Panc1 (cell line): ENCODE measurements around the gene IPO5. TPM values are rescaled to one million over a fixed set of nuclear protein-coding genes. Genes with fewer than 3 reads are reported as not detected.

Source experiments
- ATAC-seq: fragments of 200-7000 bp; cut with Tn5 transposase; 2 replicates; pipeline ENCODE4 v1.9.1; 2020; ENCODE audit warnings: mild to moderate bottlenecking, moderate library complexity
- Bru-seq: library from RNA; stranded (reverse); fragments of 400-500 nt; gene quantifications from one replicate; lab custom pipeline; 2021; lab: Mats Ljungman, UMichigan
- BruChase-seq, 2 experiments: library from RNA; stranded (reverse); fragments of 400-500 nt; gene quantifications; one replicate each; lab custom pipeline; 2021; lab: Mats Ljungman, UMichigan
- BruUV-seq: library from RNA; stranded (reverse); fragments of 400-500 nt; replicated peaks from 2 replicates; lab custom pipeline; 2021; lab: Mats Ljungman, UMichigan
- CTCF ChIA-PET: fragments of 300-600 bp; sonication (Branson Sonifier 250); formaldehyde crosslinking; loops from one replicate; lab custom pipeline; 2022; ENCODE audit warnings: antibody characterized with exemption; lab: Charles Lee
- POLR2A ChIA-PET: fragments of 300-600 bp; sonication (Branson Sonifier 250); formaldehyde crosslinking; loops from one replicate; lab custom pipeline; 2022; ENCODE audit warnings: antibody characterized with exemption; lab: Charles Lee
- DNase-seq: peaks from one replicate; pipeline ENCODE4 v3.0.0-alpha.2; 2010; ENCODE audit warnings: low read depth, low spot score
- H3K27ac ChIP-seq: 2 replicates; pipeline ENCODE4 v1.5.1; 2011; ENCODE audit warnings: mild to moderate bottlenecking, low read length, inconsistent platforms
- H3K27me3 ChIP-seq: fragments of 200-500 bp; sonication (Bioruptor generic); 2 replicates; pipeline ENCODE4 v1.6.0; 2014; ENCODE audit warnings: low read length, inconsistent platforms; ENCODE audit not compliant: control insufficient read depth, insufficient read depth
- H3K36me3 ChIP-seq: fragments of 200-500 bp; sonication (Bioruptor generic); 2 replicates; pipeline ENCODE4 v1.5.1; 2014; ENCODE audit warnings: inconsistent platforms, mild to moderate bottlenecking, low read length, moderate library complexity; ENCODE audit not compliant: control insufficient read depth, insufficient read depth
- H3K4me1 ChIP-seq: 2 replicates; pipeline ENCODE4 v1.5.1; 2011; ENCODE audit warnings: inconsistent platforms, mild to moderate bottlenecking, low read length, moderate library complexity; ENCODE audit not compliant: control insufficient read depth, insufficient read depth
- H3K4me3 ChIP-seq, 2 experiments: 2 replicates each; pipeline ENCODE4 v1.5.1; 2011 to 2012; ENCODE audit warnings: low read depth in 2 of 2, low read length in 2 of 2, mild to moderate bottlenecking in 2 of 2, inconsistent platforms in 1 of 2, moderate library complexity in 1 of 2
- H3K9me3 ChIP-seq: fragments of 200-500 bp; sonication (Bioruptor generic); 2 replicates; pipeline ENCODE4 v1.5.1; 2014; ENCODE audit warnings: low read depth, mild to moderate bottlenecking, inconsistent platforms, low read length, moderate library complexity; ENCODE audit not compliant: control insufficient read depth, insufficient read depth
- POLR2AphosphoS5 ChIP-seq: IDR thresholded peaks from 2 replicates; pipeline ENCODE4 v1.6.1; 2012; ENCODE audit warnings: mild to moderate bottlenecking, low read depth, low read length, moderate library complexity
- SIN3A ChIP-seq: IDR thresholded peaks from 2 replicates; pipeline ENCODE4 v1.6.1; 2012; ENCODE audit warnings: low read depth, mild to moderate bottlenecking, low read length, moderate library complexity, borderline replicate concordance; ENCODE audit not compliant: insufficient read depth
- TCF7L2 ChIP-seq: IDR thresholded peaks from 2 replicates; pipeline ENCODE4 v1.6.1; 2011; ENCODE audit warnings: mild to moderate bottlenecking, low read depth, low read length, inconsistent platforms
- in situ Hi-C: cut with HindIII; loops from 2 replicates; pipeline ENCODE4 v1.10.0; 2016; ENCODE audit warnings: low sequenced_read_pairs, low pct_unique_long_range_greater_than_20kb
- intact Hi-C: fragments of 100-400 bp; cut with micrococcal nuclease; formaldehyde crosslinking; loops from one replicate; pipeline ENCODE4 v1.10.0; 2022; ENCODE audit not compliant: unreplicated experiment
- long read RNA-seq: library from polyadenylated mRNA; unstranded; transcript quantifications from one replicate; pipeline ENCODE4 v2.0.0, GENCODE V29; 2021; ENCODE audit not compliant: unreplicated experiment
- polyA plus RNA-seq: library from polyadenylated mRNA; unstranded; fragments of >200 nt; gene quantifications from one replicate; pipeline ENCODE4 v1.2.1, GENCODE V29; 2012; ENCODE audit warnings: missing spikeins; ENCODE audit not compliant: insufficient read length
- total RNA-seq: library from RNA; stranded (reverse); gene quantifications from one replicate; pipeline ENCODE4 v1.2.1, GENCODE V29; 2021; ENCODE audit not compliant: unreplicated experiment
- TF ChIP-seq, protein P1 (sequence below), 2 experiments: IDR thresholded peaks; 2 replicates each; pipeline ENCODE4 v1.6.1; 2011 to 2012; ENCODE audit warnings: low read depth in 2 of 2, control low read depth in 1 of 2, low read length in 1 of 2, mild to moderate bottlenecking in 1 of 2, moderate library complexity in 1 of 2; ENCODE audit not compliant: insufficient read depth in 1 of 2
- TF ChIP-seq, protein P2 (sequence below): fragments of 450-650 bp; IDR thresholded peaks from 2 replicates; pipeline ENCODE4 v1.5.1; 2017; ENCODE audit warnings: mild to moderate bottlenecking

The IPO5 gene
- total RNA-seq (122 TPM), Bru-seq, nascent RNA (percentile 81 among the genes with signal in this experiment), BruChase-seq, experiment 1, labeled RNA remaining after a 2-hour chase (percentile 84 among the genes with signal in this experiment), BruChase-seq, experiment 2, labeled RNA remaining after a 6-hour chase (percentile 92 among the genes with signal in this experiment)
- polyA plus RNA-seq: 57.6 TPM
- long read RNA-seq, transcript IPO5-222 (26 exons, 3,419 nt): major isoform, 97 of 171 reads
- long read RNA-seq, partial matches to known transcripts: 59 of 171 reads
- long read RNA-seq, other reads (novel, unspliced or antisense): 14 of 171 reads

DNA sequence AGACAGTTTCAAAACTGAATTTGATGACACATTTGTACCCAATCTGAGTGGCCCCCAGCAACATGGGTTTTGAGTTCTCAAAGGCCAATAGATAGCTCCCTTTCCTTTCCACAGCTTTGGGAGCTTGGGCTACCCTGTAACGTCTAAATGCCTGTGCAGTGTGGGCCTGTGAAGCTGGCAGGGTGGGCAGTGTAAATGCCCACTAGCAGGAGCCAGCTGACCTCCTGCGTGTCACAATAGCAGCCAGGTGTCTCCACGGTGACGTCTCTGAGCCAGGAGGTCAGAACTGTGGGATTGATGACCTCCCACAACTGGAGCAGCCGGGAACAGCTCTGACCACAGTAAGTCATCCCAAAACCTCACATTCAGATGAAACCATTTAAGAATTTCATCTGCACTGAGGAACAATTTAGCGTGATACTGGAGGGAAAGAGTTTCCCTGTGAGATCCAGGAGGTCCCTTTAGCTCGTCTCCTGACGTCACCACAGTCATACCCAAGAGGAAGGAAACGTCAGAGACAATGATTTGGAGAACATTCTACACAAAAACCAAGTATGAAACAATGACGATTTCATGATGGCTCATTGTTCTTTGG, at the start of gene IPO5:
Gene IPO5 (plus strand): TSS at position 300 of the 595 bp plus-strand sequence. CDS start 23,022 bp downstream, outside the sequence.
- in situ Hi-C loops (no loop called here), intact Hi-C loops (no loop called here)
- DNase-seq (no peak), ATAC-seq (no peak)
- Histone ChIP-seq H3K27me3 (no peaks in the 10 kb centered on the region), H3K4me3 (no peak within 1 kb of the TSS), H3K27ac (no peak within 1 kb of the TSS), H3K36me3 (no peaks in the 10 kb centered on the region), H3K4me1 (no peaks in the 10 kb centered on the region), H3K9me3 (no peaks in the 10 kb centered on the region)
- TF ChIP-seq POLR2AphosphoS5: no peak
- no peak for TF ChIP-seq SIN3A
- TF ChIP-seq TCF7L2: no peak
- TF ChIP-seq, protein P1, sequence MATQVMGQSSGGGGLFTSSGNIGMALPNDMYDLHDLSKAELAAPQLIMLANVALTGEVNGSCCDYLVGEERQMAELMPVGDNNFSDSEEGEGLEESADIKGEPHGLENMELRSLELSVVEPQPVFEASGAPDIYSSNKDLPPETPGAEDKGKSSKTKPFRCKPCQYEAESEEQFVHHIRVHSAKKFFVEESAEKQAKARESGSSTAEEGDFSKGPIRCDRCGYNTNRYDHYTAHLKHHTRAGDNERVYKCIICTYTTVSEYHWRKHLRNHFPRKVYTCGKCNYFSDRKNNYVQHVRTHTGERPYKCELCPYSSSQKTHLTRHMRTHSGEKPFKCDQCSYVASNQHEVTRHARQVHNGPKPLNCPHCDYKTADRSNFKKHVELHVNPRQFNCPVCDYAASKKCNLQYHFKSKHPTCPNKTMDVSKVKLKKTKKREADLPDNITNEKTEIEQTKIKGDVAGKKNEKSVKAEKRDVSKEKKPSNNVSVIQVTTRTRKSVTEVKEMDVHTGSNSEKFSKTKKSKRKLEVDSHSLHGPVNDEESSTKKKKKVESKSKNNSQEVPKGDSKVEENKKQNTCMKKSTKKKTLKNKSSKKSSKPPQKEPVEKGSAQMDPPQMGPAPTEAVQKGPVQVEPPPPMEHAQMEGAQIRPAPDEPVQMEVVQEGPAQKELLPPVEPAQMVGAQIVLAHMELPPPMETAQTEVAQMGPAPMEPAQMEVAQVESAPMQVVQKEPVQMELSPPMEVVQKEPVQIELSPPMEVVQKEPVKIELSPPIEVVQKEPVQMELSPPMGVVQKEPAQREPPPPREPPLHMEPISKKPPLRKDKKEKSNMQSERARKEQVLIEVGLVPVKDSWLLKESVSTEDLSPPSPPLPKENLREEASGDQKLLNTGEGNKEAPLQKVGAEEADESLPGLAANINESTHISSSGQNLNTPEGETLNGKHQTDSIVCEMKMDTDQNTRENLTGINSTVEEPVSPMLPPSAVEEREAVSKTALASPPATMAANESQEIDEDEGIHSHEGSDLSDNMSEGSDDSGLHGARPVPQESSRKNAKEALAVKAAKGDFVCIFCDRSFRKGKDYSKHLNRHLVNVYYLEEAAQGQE (IDR thresholded peaks at IDR 0.05; ENCODE audit: insufficient read depth in 1 of 2, low read depth in 2 of 2, low read length in 1 of 2): no peak
- TF ChIP-seq, protein P2, sequence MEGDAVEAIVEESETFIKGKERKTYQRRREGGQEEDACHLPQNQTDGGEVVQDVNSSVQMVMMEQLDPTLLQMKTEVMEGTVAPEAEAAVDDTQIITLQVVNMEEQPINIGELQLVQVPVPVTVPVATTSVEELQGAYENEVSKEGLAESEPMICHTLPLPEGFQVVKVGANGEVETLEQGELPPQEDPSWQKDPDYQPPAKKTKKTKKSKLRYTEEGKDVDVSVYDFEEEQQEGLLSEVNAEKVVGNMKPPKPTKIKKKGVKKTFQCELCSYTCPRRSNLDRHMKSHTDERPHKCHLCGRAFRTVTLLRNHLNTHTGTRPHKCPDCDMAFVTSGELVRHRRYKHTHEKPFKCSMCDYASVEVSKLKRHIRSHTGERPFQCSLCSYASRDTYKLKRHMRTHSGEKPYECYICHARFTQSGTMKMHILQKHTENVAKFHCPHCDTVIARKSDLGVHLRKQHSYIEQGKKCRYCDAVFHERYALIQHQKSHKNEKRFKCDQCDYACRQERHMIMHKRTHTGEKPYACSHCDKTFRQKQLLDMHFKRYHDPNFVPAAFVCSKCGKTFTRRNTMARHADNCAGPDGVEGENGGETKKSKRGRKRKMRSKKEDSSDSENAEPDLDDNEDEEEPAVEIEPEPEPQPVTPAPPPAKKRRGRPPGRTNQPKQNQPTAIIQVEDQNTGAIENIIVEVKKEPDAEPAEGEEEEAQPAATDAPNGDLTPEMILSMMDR: no peak
- ChIA-PET CTCF (no interaction called here), POLR2A (no interaction called here)
- BruUV-seq: no TSS peak

DNA sequence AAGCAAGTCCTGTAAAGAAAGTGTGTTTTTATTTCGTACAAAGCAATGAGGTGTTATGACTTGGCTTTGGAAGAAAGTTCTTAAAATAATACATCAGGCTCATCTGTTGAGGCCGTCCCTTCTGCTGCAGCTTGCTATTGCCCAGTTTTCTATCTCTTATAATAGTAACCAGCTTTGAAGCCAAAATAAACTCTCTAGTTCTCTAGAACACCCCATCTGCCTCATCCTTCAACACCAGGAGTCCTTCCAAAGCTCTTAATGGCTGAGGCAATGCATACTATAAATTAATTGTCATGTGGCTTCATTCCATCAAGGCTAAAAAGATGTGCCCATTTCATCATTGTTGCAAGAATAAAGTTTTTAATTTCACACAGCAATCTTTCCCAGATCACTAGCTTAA, 49.4 kb upstream of the IPO5 start:
- Histone ChIP-seq H3K4me3 (no peak overlapping the region), H3K36me3 (no peaks in the 10 kb centered on the region), H3K27me3 (no peaks in the 10 kb centered on the region), H3K9me3 (no peaks in the 10 kb centered on the region), H3K4me1 (no peaks in the 10 kb centered on the region), H3K27ac (no peak overlapping the region)
- POLR2A ChIA-PET: no interaction called here
- CTCF ChIA-PET: no interaction called here
- intact Hi-C loops (no loop called here), in situ Hi-C loops (no loop called here)
- TF ChIP-seq POLR2AphosphoS5: no peak
- TF ChIP-seq, protein P1 (IDR thresholded peaks at IDR 0.05; ENCODE audit: insufficient read depth in 1 of 2, low read depth in 2 of 2, low read length in 1 of 2): no peak
- no TSS peak for BruUV-seq
- DNase-seq: no peak
- ATAC-seq: no peak
